ENCODE data around the gene MYL6. TPM values are rescaled to one million over a fixed set of nuclear protein-coding genes. Genes with fewer than 3 reads are reported as not detected.

Gene MYL6
- total and polyA plus RNA-seq, 2 donors from 2014 or later, result 1,630 to 4,190 TPM

DNA sequence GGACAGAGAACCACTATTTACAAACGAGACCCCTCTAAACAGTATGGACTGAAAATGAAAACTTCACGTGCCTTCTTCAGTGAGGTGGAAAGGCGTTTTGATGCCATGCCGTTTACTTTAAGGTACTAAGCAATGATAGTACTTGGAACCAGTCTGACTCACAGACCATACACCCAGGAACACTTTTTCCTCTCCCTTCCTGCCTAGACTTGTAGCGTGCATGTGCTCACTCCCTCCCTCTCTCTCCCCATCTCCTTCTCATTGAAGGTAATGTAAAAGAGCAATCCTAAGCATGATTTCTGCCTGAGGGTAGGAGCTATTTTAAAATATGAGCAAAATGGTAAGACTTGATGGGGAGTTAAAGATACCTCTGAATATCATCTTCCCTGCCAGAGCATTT, 47.6 kb upstream of the MYL6 start:
- peaks cover 0 to 7% (median 7%) of the 10 kb centered on the region in 3 donors for H3K4me1 ChIP-seq (ENCODE audit: control insufficient read depth in 2 of 3, insufficient read depth in 2 of 3, low read depth in 1 of 3, low read length in 3 of 3)
- H3K4me3 ChIP-seq (ENCODE audit: low read length in 3 of 3), result no peak overlapping the region
- intact Hi-C loops (cut with DNase I), result no loop called here
- no peak overlapping the region for H3K27ac ChIP-seq (ENCODE audit: low read depth in 2 of 2, low read length in 2 of 2)
- TF ChIP-seq, protein P1, sequence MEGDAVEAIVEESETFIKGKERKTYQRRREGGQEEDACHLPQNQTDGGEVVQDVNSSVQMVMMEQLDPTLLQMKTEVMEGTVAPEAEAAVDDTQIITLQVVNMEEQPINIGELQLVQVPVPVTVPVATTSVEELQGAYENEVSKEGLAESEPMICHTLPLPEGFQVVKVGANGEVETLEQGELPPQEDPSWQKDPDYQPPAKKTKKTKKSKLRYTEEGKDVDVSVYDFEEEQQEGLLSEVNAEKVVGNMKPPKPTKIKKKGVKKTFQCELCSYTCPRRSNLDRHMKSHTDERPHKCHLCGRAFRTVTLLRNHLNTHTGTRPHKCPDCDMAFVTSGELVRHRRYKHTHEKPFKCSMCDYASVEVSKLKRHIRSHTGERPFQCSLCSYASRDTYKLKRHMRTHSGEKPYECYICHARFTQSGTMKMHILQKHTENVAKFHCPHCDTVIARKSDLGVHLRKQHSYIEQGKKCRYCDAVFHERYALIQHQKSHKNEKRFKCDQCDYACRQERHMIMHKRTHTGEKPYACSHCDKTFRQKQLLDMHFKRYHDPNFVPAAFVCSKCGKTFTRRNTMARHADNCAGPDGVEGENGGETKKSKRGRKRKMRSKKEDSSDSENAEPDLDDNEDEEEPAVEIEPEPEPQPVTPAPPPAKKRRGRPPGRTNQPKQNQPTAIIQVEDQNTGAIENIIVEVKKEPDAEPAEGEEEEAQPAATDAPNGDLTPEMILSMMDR (IDR thresholded peaks at IDR 0.05; ENCODE audit: borderline replicate concordance, extremely low read depth, insufficient read depth), result no peak
- no peak overlapping the region for H3K9ac ChIP-seq (ENCODE audit: low read length in 3 of 3)
- no peak for DNase-seq
- no peaks in the 10 kb centered on the region for H3K27me3 ChIP-seq (ENCODE audit: control insufficient read depth, insufficient read depth, low read length)
- H3K9me3 ChIP-seq (ENCODE audit: control insufficient read depth in 2 of 3, insufficient read depth in 1 of 3, low read length in 3 of 3), result no peaks in the 10 kb centered on the region
- H3K36me3 ChIP-seq (ENCODE audit: control insufficient read depth in 2 of 3, insufficient read depth in 3 of 3, low read length in 3 of 3), result peaks cover 21 to 48% (median 37%) of the 10 kb centered on the region in 3 donors
- FAIRE-seq, result no peak

DNA sequence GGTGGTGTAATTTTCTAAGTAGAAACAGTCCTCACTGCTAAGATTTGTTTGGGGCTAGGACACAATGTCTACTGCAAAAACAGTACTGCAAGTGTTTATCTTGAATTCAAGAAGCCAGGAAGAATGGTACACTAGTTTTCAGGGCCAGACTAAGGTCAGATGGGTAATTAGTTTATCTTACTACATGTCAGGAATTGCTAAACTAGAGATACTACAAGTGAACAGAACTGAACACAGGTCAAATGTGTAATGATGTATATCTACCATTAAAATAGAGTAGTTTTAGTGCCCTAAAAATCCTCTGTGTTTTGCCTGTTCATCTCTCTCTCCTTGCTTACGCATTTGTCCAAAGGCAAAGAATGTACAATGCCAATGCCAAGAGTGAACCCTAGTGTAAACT, 44.1 kb upstream of the MYL6 start:
- TF ChIP-seq, protein P1 (IDR thresholded peaks at IDR 0.05; ENCODE audit: borderline replicate concordance, extremely low read depth, insufficient read depth), result no peak
- Histone ChIP-seq H3K27ac (ENCODE audit: low read depth in 2 of 2, low read length in 2 of 2) (no peak overlapping the region), H3K36me3 (ENCODE audit: control insufficient read depth in 2 of 3, insufficient read depth in 3 of 3, low read length in 3 of 3) (peaks cover 15 to 28% (median 21%) of the 10 kb centered on the region in 3 donors), H3K27me3 (ENCODE audit: control insufficient read depth, insufficient read depth, low read length) (no peaks in the 10 kb centered on the region), H3K9ac (ENCODE audit: low read length in 3 of 3) (no peak overlapping the region), H3K9me3 (ENCODE audit: control insufficient read depth in 2 of 3, insufficient read depth in 1 of 3, low read length in 3 of 3) (no peaks in the 10 kb centered on the region), H3K4me3 (ENCODE audit: low read length in 3 of 3) (no peak overlapping the region), H3K4me1 (ENCODE audit: control insufficient read depth in 2 of 3, insufficient read depth in 2 of 3, low read depth in 1 of 3, low read length in 3 of 3) (peaks cover 0 to 8% (median 7%) of the 10 kb centered on the region in 3 donors)
- FAIRE-seq (no peak), DNase-seq (no peak)
- intact Hi-C loops (cut with DNase I), result no loop called here

DNA sequence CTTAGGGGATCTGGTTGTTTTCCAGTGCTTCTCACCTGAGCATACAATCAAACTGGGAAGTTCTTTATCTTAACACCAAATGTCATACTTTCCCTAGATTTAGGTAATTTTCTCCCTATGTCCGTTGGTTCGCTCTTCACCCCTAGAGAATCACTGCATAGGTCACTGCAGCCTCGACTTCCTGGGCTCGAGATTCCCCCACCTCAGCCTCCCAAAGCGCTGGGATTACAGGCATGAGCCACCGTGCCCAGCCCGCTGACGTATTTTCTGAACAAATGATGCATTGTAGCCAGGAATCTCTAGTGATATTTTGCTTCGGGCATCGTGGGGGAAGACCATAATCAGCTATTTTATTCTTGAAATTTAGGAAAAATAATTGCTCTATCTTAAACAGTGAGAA, 42.8 kb upstream of the MYL6 start:
- Histone ChIP-seq H3K4me3 (ENCODE audit: low read length in 3 of 3) (peak overlapping the region; percentile 91 to 99 (median 99)), H3K36me3 (ENCODE audit: control insufficient read depth in 2 of 3, insufficient read depth in 3 of 3, low read length in 3 of 3) (peaks cover 10 to 15% (median 15%) of the 10 kb centered on the region in 3 donors), H3K9ac (ENCODE audit: low read length in 3 of 3) (peak overlapping the region in 2 of 3 donors; percentile 91 to 98), H3K9me3 (ENCODE audit: control insufficient read depth in 2 of 3, insufficient read depth in 1 of 3, low read length in 3 of 3) (no peaks in the 10 kb centered on the region), H3K27ac (ENCODE audit: low read depth in 2 of 2, low read length in 2 of 2) (peak overlapping the region in 1 of 2 donors; percentile 7), H3K27me3 (ENCODE audit: control insufficient read depth, insufficient read depth, low read length) (no peaks in the 10 kb centered on the region), H3K4me1 (ENCODE audit: control insufficient read depth in 2 of 3, insufficient read depth in 2 of 3, low read depth in 1 of 3, low read length in 3 of 3) (peaks cover 0 to 16% (median 15%) of the 10 kb centered on the region in 3 donors)
- FAIRE-seq (no peak), DNase-seq (peak in 2 of 5 donors; percentile 23 to 50)
- intact Hi-C loops (cut with DNase I), result no loop called here
- TF ChIP-seq, protein P1 (IDR thresholded peaks at IDR 0.05; ENCODE audit: borderline replicate concordance, extremely low read depth, insufficient read depth), result no peak
